Measurements from ENCODE around the gene NOTCH4.
A peak's percentile ranks its signal among the peaks of the same experiment; 100 is the strongest.

DNA sequence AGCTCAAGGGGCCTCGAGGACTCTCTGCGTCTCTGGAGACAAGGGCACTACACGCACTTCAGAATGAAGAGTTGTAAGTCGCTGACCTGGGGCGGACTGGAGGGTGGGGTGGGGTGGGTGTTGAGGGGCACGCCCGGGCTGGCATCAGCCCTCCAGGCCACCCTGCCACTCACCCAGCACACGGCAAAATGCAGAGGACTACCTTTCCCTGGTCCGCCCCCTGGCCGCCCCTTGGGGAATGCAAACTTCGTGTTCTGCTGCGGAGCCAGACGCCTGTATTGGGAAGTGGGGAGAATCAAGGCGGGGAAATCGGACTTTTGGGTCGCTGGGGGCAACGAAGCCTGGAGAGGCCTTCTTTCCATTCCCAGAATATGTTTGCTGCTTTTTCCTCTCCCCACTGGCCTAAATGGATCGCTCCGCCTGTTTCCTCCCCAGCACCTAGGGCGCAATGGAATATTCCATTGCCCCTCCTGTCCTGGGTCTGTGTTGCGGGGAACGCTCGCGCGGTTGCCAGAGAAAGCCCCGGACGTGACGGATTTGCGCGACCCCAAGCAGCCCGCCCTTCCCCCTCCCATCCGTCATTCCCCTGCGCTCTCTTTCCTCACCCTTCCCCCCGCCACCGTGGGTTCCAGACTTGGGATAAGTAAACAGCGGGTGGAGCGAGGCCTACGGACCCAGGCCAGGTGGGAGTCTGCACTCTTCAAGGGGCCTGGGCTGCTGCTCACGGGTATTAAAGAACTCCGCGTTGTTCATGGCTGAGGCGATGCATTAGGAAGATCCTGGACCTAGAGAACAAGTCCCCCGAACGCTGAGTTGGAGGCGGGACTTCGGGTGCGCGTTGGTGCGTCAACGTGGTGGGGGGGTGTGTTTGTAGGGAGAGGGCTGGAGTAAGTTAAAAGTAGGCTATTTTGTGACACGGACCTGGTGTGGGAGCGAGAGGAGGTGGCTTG lies 70.0 kb downstream of the NOTCH4 start, which contains the start of gene PPT2:
- TF ChIP-seq MAFK (IDR thresholded peaks at IDR 0.05; ENCODE audit: low read length) (no peak), ZNF551 (CRISPR knock-in tag; IDR thresholded peaks at IDR 0.05) (no peak), ZNF175 (CRISPR knock-in tag; IDR thresholded peaks at IDR 0.05; ENCODE audit: low read depth) (peak; percentile 60; the same call in 1 of the 2 replicates), ZNF668 (CRISPR knock-in tag; IDR thresholded peaks at IDR 0.05) (no peak), ZFX (CRISPR knock-in tag; IDR thresholded peaks at IDR 0.05) (peak; percentile 80), POLR2AphosphoS5 (IDR thresholded peaks at IDR 0.05; ENCODE audit: control insufficient read depth, insufficient read depth, low read depth, low read length) (peak; percentile 57), PRDM10 (IDR thresholded peaks at IDR 0.05; ENCODE audit: partially characterized antibody) (peak; percentile 99), ZNF589 (CRISPR knock-in tag; IDR thresholded peaks at IDR 0.05; ENCODE audit: low read depth) (peak; percentile 88), SNAPC5 (CRISPR knock-in tag; IDR thresholded peaks at IDR 0.05) (no peak)

All from K562 (cell line).